Left cardiac atrium (tissue), 4 donors: ENCODE results near the gene G0S2. TPM values are rescaled to one million over a fixed set of nuclear protein-coding genes. Genes with fewer than 3 reads are reported as not detected.
A peak's percentile ranks its signal among the peaks of the same experiment; 100 is the strongest.

Source experiments
- ATAC-seq, 2 donors: fragments of 200-7000 bp; cut with Tn5 transposase; one replicate each; pipeline ENCODE4 v1.9.1; 2020; ENCODE audit warnings: mild to moderate bottlenecking in 2 of 2, moderate library complexity in 2 of 2
- DNase-seq: peaks from one replicate; pipeline ENCODE4 v3.0.0-alpha.2; 2020
- intact Hi-C, 2 donors: fragments of 100-400 bp; cut with DNase I; formaldehyde crosslinking; loops; one replicate each; pipeline versions ENCODE4 v1.14.1 to v1.15.1; 2022 to 2023
- long read RNA-seq: library from polyadenylated mRNA; unstranded; transcript quantifications from one replicate; pipeline ENCODE4 v2.0.0, GENCODE V29; 2021
- total RNA-seq, 2 donors: library from RNA; stranded (reverse); fragmentation: NEBNext Ultra II Directional; extraction: Animal tissue kit (Norgen Biotek cat#: 25700); gene quantifications; one replicate each; pipeline ENCODE4 v1.2.1, GENCODE V29; 2021
- donor health status: DM: no; HTN: yes; CAD: no.
- donor health status: DM: no; HTN: yes; CAD: no; lungs with severe emphysema.
- donor health status: DM: yes; HTN: yes; CAD: no.
- donor health status: Dilated cardiomyopathy.

G0S2 gene
- total RNA-seq, result 100 to 1,000 TPM; 220 to 440 TPM
- long read RNA-seq, transcript G0S2-201 (2 exons, 866 nt), result major isoform, 68 of 73 reads
- long read RNA-seq, partial matches to known transcripts, result 0 of 73 reads
- long read RNA-seq, other reads (novel, unspliced or antisense), result 5 of 73 reads

- intact Hi-C loops, result no loop called here
- ATAC-seq, result peak; percentile 85 to 92
- DNase-seq, result peak; percentile 81
Measured at GRCh38 chr1:209674957-209675564, at the start of gene G0S2. TSS of gene G0S2 (plus strand) at chr1:209675412. CDS start at chr1:209675685, 273 bp downstream.

- ATAC-seq (peak; percentile 15 to 39), DNase-seq (no peak)
- intact Hi-C loops, result loop anchor here (5.0 to 10.0 kb wide), 5 partner anchors 39 to 119 kb away; no protein-coding TSS in a partner anchor
Measured at GRCh38 chr1:209625791-209626285, 49.4 kb upstream of the G0S2 start.

GRCh38 chr1:209626346-209627026 is 48.7 kb upstream of the G0S2 start:
- intact Hi-C loops, result loop anchor here (5.0 to 10.0 kb wide), 5 partner anchors 39 to 118 kb away; no protein-coding TSS in a partner anchor
- DNase-seq, result no peak
- ATAC-seq, result no peak

- intact Hi-C loops, result loop anchor here (5.0 to 10.0 kb wide), 5 partner anchors 40 to 118 kb away; no protein-coding TSS in a partner anchor
- peak in 1 of 2 donors; percentile 3 for ATAC-seq
- no peak for DNase-seq
Measured at GRCh38 chr1:209627027-209627731, 48.0 kb upstream of the G0S2 start.

- ATAC-seq, result peak; percentile 63 to 76
- intact Hi-C loops, result loop anchor here (5.0 to 10.0 kb wide), 5 partner anchors 40 to 117 kb away; no protein-coding TSS in a partner anchor
- peak; percentile 75 for DNase-seq
Measured at GRCh38 chr1:209627732-209628196, 47.4 kb upstream of the G0S2 start.

- no peak for ATAC-seq
- no peak for DNase-seq
- intact Hi-C loops, result loop anchor here (5.0 to 10.0 kb wide), 5 partner anchors 41 to 116 kb away; no protein-coding TSS in a partner anchor
Measured at GRCh38 chr1:209628618-209629299, 46.5 kb upstream of the G0S2 start.

GRCh38 chr1:209629621-209630382 is 45.4 kb upstream of the G0S2 start:
- intact Hi-C loops, result loop anchor here (5.0 to 10.0 kb wide), 5 partner anchors 43 to 115 kb away; no protein-coding TSS in a partner anchor
- ATAC-seq (no peak), DNase-seq (no peak)

- intact Hi-C loops, result no loop called here
- peak in 1 of 2 donors; percentile 2 for ATAC-seq
- no peak for DNase-seq
Measured at GRCh38 chr1:209630383-209631225, 44.6 kb upstream of the G0S2 start.

GRCh38 chr1:209633335-209633997 is 41.7 kb upstream of the G0S2 start:
- intact Hi-C loops, result no loop called here
- ATAC-seq (no peak), DNase-seq (no peak)

GRCh38 chr1:209634005-209634737 is 41.0 kb upstream of the G0S2 start:
- ATAC-seq (no peak), DNase-seq (no peak)
- intact Hi-C loops, result no loop called here

GRCh38 chr1:209635850-209636249 is 39.4 kb upstream of the G0S2 start:
- intact Hi-C loops, result no loop called here
- DNase-seq (no peak), ATAC-seq (no peak)

GRCh38 chr1:209641832-209642172 is 33.4 kb upstream of the G0S2 start:
- peak; percentile 88 for ATAC-seq
- peak; percentile 90 for DNase-seq
- intact Hi-C loops, result loop anchor here in 1 of 2 donors (5.0 kb wide), 1 partner anchor 50 kb away; no protein-coding TSS in a partner anchor

- intact Hi-C loops, result loop anchor here in 1 of 2 donors (5.0 kb wide), 1 partner anchor 49 kb away; no protein-coding TSS in a partner anchor
- DNase-seq, result no peak
- ATAC-seq, result peak; percentile 27 to 35
Measured at GRCh38 chr1:209642816-209643215, 32.4 kb upstream of the G0S2 start.

GRCh38 chr1:209643285-209644020 is 31.8 kb upstream of the G0S2 start:
- DNase-seq, result peak; percentile 75
- intact Hi-C loops, result loop anchor here in 1 of 2 donors (5.0 kb wide), 1 partner anchor 49 kb away; no protein-coding TSS in a partner anchor
- peak; percentile 73 to 75 for ATAC-seq
